ENCODE data around the gene ANO10. TPM values are rescaled to one million over a fixed set of nuclear protein-coding genes. Genes with fewer than 3 reads are reported as not detected.

Gene ANO10
- total RNA-seq, 1 donor from 2014 or later = 41.5 TPM

GRCh38 chr3:43418601-43419272 is 203.1 kb downstream of the ANO10 start:
- DNase-seq (ENCODE audit: low read depth in 2 of 2) = peak; percentile 96 to 97

DNA sequence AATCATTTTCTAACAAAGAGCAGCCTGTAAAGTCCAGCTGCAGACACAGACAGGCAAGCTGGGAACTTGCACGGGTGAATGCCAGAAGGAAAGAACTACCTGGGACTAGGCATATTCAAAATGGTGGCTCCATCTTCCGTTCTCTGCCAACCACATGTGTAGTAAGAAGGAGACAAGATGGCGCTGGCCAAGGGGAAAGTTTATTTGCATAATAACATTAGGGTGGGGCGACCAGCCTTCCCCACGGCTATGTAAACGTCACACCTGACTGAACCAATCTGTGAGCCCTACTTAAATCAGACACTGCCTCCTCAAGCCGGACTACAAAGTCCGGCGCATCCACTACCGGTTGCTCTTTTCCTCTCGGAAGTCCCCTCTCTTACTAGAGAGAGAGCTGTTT is 204.7 kb downstream of the ANO10 start:
- DNase-seq (ENCODE audit: low read depth in 2 of 2) = no peak

DNA sequence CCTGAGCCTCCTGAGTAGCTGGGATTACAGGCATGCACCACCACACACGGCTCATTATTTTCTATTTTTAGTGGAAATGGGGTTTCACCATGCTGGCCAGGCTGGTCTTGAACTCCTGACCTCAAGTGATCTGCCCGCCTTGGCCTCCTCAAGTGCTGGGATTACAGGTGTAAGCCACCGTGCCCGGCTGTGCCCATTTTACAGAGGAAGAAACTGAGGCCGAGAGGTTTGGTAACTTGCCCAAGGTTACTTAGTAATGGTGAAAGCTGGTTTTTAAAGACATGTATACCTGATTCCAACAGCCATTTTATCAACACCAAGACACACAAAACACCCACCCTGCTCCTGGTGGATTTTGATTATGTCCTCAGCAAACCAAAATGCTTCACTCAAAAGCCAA is 206.7 kb downstream of the ANO10 start:
- DNase-seq (ENCODE audit: low read depth in 2 of 2) = no peak

DNA sequence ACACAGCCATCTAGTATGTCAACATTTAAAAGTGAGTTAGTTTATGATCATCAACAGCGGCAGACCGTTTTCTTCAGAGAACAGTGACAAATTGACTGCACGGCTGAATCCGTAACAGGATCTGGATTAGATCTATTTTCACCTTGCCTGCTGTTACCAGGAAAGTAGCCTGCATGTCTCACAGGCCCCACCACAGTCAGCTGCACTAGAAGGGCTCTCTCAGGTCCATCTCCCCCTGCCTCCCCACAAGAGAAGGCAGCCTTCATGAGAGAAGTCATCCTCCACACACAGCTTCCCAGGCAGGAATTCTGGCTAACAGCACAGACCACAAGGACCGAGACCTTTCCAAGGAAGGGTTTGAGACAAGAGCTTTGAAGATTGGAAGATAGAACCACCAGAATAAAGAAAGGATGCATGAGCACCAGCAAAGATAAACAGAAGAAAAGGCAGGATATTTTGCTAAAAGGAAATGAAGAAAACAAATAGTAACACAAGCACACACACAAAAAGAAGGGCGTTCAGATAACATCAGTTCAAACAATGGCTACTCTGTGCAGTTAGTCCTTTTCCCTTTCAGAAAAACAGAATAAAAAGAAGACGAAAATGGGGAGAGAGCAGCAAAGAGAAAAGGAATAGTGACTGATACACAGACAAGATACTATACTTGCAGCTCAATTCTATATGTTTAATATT is 208.0 kb downstream of the ANO10 start:
- DNase-seq (ENCODE audit: low read depth in 2 of 2) = peak in 1 of 2 donors; percentile 65

- DNase-seq (ENCODE audit: low read depth in 2 of 2) = peak in 1 of 2 donors; percentile 77
Observed at GRCh38 chr3:43411429-43411828, 210.4 kb downstream of the ANO10 start.

GRCh38 chr3:43410592-43410991 is 211.2 kb downstream of the ANO10 start:
- no peak for DNase-seq (ENCODE audit: low read depth in 2 of 2)

- no peak for DNase-seq (ENCODE audit: low read depth in 2 of 2)
Observed at GRCh38 chr3:43409506-43409905, 212.3 kb downstream of the ANO10 start.

GRCh38 chr3:43406643-43407023 is 215.2 kb downstream of the ANO10 start:
- DNase-seq (ENCODE audit: low read depth in 2 of 2) = no peak

DNA sequence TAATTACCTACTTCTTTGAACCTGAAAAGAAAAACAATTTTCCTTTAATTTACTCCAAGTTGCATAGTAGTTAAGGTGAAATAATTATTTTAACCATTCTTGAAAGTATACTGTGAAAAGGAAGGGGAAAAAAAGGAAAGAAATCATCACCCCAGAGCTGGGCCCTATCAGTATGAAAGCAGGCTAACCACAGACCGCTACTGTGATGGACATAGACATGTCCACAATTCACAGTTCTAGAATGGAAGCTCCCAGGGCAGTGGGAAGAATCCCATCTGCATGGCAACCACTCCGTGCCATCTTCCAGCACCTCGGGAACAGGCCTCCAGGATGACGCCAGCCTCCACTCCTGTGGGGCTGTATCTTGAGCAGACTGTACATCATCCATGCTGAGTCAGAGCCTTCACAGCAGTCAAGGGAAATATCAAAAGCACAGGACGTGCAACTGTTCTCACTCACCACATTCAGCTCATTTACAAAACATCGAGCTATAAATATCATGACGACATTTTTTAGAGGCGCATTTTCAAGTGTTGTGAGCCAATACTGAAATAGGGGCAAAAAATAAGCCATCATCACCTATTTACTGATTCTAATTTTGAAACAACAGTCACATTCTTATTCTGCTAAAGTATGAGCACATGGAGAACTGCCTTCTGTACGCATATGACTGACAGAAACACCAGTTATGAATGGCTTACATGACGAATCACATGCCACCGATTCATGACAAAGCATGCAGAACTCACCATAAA is 215.7 kb downstream of the ANO10 start:
- DNase-seq (ENCODE audit: low read depth in 2 of 2) = peak; percentile 26 to 95

GRCh38 chr3:43400781-43401730 is 220.8 kb downstream of the ANO10 start:
- no peak for DNase-seq (ENCODE audit: low read depth in 2 of 2)

GRCh38 chr3:43400167-43400566 is 221.6 kb downstream of the ANO10 start:
- peak; percentile 31 to 77 for DNase-seq (ENCODE audit: low read depth in 2 of 2)

DNA sequence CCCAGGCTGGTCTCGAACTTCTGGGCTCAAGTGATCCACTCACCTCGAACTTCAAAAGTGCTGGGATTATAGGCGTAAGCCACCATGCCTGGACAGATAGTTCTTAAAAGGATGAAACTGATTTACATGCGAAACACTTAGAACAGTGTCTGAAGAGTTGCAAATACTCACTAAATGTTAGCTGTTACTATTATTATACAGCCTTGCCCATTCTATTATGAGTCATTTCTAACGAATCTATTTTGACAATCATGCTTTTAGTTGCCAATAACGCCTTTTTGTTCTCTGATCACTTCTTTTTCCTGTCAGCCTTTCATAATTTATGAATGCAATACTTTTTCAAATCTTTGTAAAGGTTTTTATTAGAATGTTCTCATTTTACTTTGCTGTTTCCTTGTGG is 222.8 kb downstream of the ANO10 start:
- peak; percentile 57 to 65 for DNase-seq (ENCODE audit: low read depth in 2 of 2)

GRCh38 chr3:43394041-43394554 is 227.7 kb downstream of the ANO10 start:
- DNase-seq (ENCODE audit: low read depth in 2 of 2) = peak; percentile 100

DNA sequence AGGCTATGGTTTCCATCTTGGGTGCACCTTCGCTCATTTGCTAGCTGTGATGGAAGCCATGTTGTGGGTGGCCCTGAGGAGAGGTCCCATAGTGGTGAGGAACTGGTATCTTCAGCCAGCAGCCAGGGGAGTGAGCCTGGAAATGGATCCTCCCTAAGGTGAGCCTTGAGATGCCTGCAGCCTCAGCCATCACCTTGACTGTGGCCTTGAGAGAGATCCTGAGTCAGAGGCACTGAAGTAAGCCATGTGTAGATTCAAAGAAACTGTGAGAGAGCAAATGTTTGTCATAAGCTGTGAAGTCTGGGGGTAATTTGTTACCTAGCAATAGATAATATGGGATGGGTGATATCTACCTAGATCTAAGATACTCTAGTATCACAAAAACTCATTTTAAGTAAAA is 230.2 kb downstream of the ANO10 start:
- no peak for DNase-seq (ENCODE audit: low read depth in 2 of 2)

- peak in 1 of 2 donors; percentile 75 for DNase-seq (ENCODE audit: low read depth in 2 of 2)
Observed at GRCh38 chr3:43390255-43390588, 231.6 kb downstream of the ANO10 start.

DNA sequence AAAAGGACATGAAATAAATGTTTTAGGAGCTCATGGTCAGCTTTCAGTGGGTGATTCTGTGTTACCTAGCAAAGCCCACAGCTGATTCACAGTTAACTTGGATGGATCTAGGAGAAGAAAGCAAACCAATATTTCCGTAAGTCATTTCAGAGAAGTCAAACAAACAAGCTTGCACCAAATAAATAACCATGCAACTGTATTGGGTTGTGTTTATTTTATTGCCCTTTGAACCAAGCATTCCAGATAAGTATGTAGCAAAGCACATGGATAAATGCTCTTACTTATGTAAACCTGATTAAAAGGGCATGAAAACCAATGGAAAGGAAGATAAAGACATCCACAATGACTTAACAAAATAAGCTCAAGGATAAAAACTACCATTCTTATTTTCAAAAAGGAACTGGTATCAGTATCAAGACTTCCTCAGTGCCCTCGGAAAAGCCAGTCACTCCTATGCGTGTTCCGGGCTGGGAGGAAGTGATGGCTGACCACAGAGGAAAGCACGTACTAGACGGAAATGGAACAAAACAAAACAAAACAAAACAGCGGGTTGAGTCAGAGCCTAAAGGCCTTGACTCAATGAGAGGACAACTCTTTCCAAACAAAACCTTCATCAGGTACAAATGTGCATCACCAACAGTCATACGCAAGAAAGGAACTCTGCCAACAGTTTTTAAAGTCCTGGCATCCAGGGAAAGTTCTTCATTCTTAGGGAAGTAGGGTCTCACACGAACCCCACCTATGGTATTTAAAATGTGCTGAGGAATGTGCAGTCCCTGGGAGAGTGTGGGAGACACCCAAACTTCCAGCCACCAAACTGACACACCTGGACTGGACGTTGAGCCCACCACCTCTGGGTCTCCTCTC is 232.2 kb downstream of the ANO10 start:
- DNase-seq (ENCODE audit: low read depth in 2 of 2) = peak; percentile 96 to 99

DNA sequence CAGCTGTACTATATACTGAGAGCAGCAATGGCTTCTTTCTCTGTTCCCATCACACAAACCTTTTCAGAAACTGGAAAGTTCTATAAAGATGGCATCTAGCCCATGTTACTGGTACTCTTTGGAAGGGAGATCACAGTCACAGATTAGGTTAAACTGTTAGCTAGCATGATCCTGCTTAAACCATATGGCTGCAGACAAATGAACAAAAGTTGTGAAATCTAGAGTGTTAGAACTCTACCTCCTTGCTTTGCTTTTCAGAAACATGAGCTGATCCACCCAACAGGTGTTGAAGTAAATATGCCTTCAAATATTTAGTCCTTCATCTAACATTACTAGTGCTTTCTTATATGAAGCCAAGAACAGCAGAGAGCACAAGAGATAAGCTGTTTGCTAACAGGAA is 232.9 kb downstream of the ANO10 start:
- DNase-seq (ENCODE audit: low read depth in 2 of 2) = peak in 1 of 2 donors; percentile 37

DNA sequence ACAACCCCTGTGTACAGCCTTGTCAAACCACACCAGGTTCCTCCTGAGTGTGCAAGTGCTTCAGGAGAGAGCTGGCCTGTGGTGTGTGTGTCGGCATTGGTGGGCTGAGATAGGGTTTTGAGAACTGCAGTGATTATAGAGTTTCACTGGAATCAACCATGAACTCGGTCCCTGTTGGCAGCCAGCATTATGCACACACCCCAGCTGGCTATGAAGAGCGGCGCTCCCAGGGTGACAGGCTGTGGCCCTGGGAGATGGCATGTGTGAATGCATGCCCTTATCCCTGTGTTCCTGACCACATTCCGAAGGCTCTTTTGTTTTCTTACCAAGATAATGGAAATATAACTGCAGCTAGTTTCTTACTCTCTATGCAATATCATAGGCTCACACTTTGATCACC is 233.6 kb downstream of the ANO10 start:
- no peak for DNase-seq (ENCODE audit: low read depth in 2 of 2)

GRCh38 chr3:43379343-43379742 is 242.5 kb downstream of the ANO10 start:
- DNase-seq (ENCODE audit: low read depth in 2 of 2) = no peak

Measured in lung microvascular endothelial cell (primary cell).